ENCODE measurements around the gene CBFA2T3.

Gene CBFA2T3

GRCh38 chr16:88953003-88953690 is 23.9 kb downstream of the CBFA2T3 start:
- H3K9ac ChIP-seq (ENCODE audit: low read length): no peak overlapping the region
- WGBS: 89% methylated on average over 28 of the region's 28 CpGs
- H2BK120ac ChIP-seq (ENCODE audit: low read depth, low read length): no peak overlapping the region
- H2BK12ac ChIP-seq (ENCODE audit: low read length in 2 of 2): no peak overlapping the region
- no peak overlapping the region for H3K4me3 ChIP-seq (ENCODE audit: insufficient read depth in 1 of 2, low read depth in 1 of 2, low read length in 2 of 2)
- H3K23ac ChIP-seq (ENCODE audit: low read length in 2 of 2): no peak overlapping the region
- no peak overlapping the region for H4K91ac ChIP-seq (ENCODE audit: low read length)
- no peak overlapping the region for H3K4ac ChIP-seq (ENCODE audit: low read depth in 1 of 2, low read length in 2 of 2)
- H3K27me3 ChIP-seq (ENCODE audit: control insufficient read depth in 1 of 2, insufficient read depth in 1 of 2, low read length in 2 of 2): peaks cover 27 to 57% of the 10 kb centered on the region in 2 experiments
- no peak overlapping the region for H3K18ac ChIP-seq (ENCODE audit: low read depth in 1 of 2, low read length in 2 of 2)
- H3K79me1 ChIP-seq (replicated peaks; ENCODE audit: low read length, poor library complexity, severe bottlenecking): no peaks in the 10 kb centered on the region
- H2BK5ac ChIP-seq (ENCODE audit: low read depth, low read length, poor library complexity, severe bottlenecking): no peak overlapping the region
- H2AK5ac ChIP-seq (ENCODE audit: low read length, severe bottlenecking): no peak overlapping the region
- no peak overlapping the region for H3K4me2 ChIP-seq (ENCODE audit: low read length, poor library complexity, severe bottlenecking)
- H2AFZ ChIP-seq (ENCODE audit: low read depth, low read length): no peak overlapping the region
- H3K36me3 ChIP-seq (ENCODE audit: control insufficient read depth in 1 of 2, insufficient read depth in 2 of 2, low read depth in 1 of 2, low read length in 2 of 2): no peaks in the 10 kb centered on the region
- H3K9me3 ChIP-seq (ENCODE audit: control insufficient read depth, low read length): no peaks in the 10 kb centered on the region
- no peak for DNase-seq
- no peak overlapping the region for H2BK15ac ChIP-seq (ENCODE audit: low read depth, poor library complexity, severe bottlenecking)
- no peak overlapping the region for H3K27ac ChIP-seq (ENCODE audit: low read length, poor library complexity, severe bottlenecking)
- no peak overlapping the region for H4K8ac ChIP-seq (ENCODE audit: low read length)
- H3K14ac ChIP-seq (ENCODE audit: low read length in 2 of 2): no peak overlapping the region
- no peaks in the 10 kb centered on the region for H3K4me1 ChIP-seq (ENCODE audit: control insufficient read depth, insufficient read depth, low read depth, low read length)

GRCh38 chr16:88951989-88952388 is 25.0 kb downstream of the CBFA2T3 start:
- H3K79me1 ChIP-seq (replicated peaks; ENCODE audit: low read length, poor library complexity, severe bottlenecking): no peaks in the 10 kb centered on the region
- H2AK5ac ChIP-seq (ENCODE audit: low read length, severe bottlenecking): no peak overlapping the region
- H2BK120ac ChIP-seq (ENCODE audit: low read depth, low read length): no peak overlapping the region
- DNase-seq: no peak
- no peak overlapping the region for H3K23ac ChIP-seq (ENCODE audit: low read length in 2 of 2)
- no peak overlapping the region for H3K4ac ChIP-seq (ENCODE audit: low read depth in 1 of 2, low read length in 2 of 2)
- H2BK12ac ChIP-seq (ENCODE audit: low read length in 2 of 2): no peak overlapping the region
- no peak overlapping the region for H3K18ac ChIP-seq (ENCODE audit: low read depth in 1 of 2, low read length in 2 of 2)
- H3K4me3 ChIP-seq (ENCODE audit: insufficient read depth in 1 of 2, low read depth in 1 of 2, low read length in 2 of 2): no peak overlapping the region
- WGBS: 86% methylated on average over 11 of the region's 11 CpGs
- no peaks in the 10 kb centered on the region for H3K4me1 ChIP-seq (ENCODE audit: control insufficient read depth, insufficient read depth, low read depth, low read length)
- peaks cover 22 to 57% of the 10 kb centered on the region in 2 experiments for H3K27me3 ChIP-seq (ENCODE audit: control insufficient read depth in 1 of 2, insufficient read depth in 1 of 2, low read length in 2 of 2)
- no peak overlapping the region for H4K91ac ChIP-seq (ENCODE audit: low read length)
- H3K14ac ChIP-seq (ENCODE audit: low read length in 2 of 2): no peak overlapping the region
- H3K9me3 ChIP-seq (ENCODE audit: control insufficient read depth, low read length): no peaks in the 10 kb centered on the region
- H2BK15ac ChIP-seq (ENCODE audit: low read depth, poor library complexity, severe bottlenecking): no peak overlapping the region
- H3K27ac ChIP-seq (ENCODE audit: low read length, poor library complexity, severe bottlenecking): no peak overlapping the region
- no peak overlapping the region for H2BK5ac ChIP-seq (ENCODE audit: low read depth, low read length, poor library complexity, severe bottlenecking)
- no peak overlapping the region for H3K4me2 ChIP-seq (ENCODE audit: low read length, poor library complexity, severe bottlenecking)
- H3K36me3 ChIP-seq (ENCODE audit: control insufficient read depth in 1 of 2, insufficient read depth in 2 of 2, low read depth in 1 of 2, low read length in 2 of 2): no peaks in the 10 kb centered on the region
- no peak overlapping the region for H3K9ac ChIP-seq (ENCODE audit: low read length)
- H2AFZ ChIP-seq (ENCODE audit: low read depth, low read length): no peak overlapping the region
- no peak overlapping the region for H4K8ac ChIP-seq (ENCODE audit: low read length)

GRCh38 chr16:88951501-88951900 is 25.5 kb downstream of the CBFA2T3 start:
- H2BK15ac ChIP-seq (ENCODE audit: low read depth, poor library complexity, severe bottlenecking): no peak overlapping the region
- no peak overlapping the region for H2AFZ ChIP-seq (ENCODE audit: low read depth, low read length)
- H3K4me3 ChIP-seq (ENCODE audit: insufficient read depth in 1 of 2, low read depth in 1 of 2, low read length in 2 of 2): no peak overlapping the region
- H3K27ac ChIP-seq (ENCODE audit: low read length, poor library complexity, severe bottlenecking): no peak overlapping the region
- H3K27me3 ChIP-seq (ENCODE audit: control insufficient read depth in 1 of 2, insufficient read depth in 1 of 2, low read length in 2 of 2): peaks cover 22 to 57% of the 10 kb centered on the region in 2 experiments
- no peak overlapping the region for H4K8ac ChIP-seq (ENCODE audit: low read length)
- WGBS: 84% methylated on average over 15 of the region's 15 CpGs
- H3K9ac ChIP-seq (ENCODE audit: low read length): no peak overlapping the region
- no peak overlapping the region for H3K4ac ChIP-seq (ENCODE audit: low read depth in 1 of 2, low read length in 2 of 2)
- H3K23ac ChIP-seq (ENCODE audit: low read length in 2 of 2): no peak overlapping the region
- no peak overlapping the region for H4K91ac ChIP-seq (ENCODE audit: low read length)
- no peak overlapping the region for H2BK5ac ChIP-seq (ENCODE audit: low read depth, low read length, poor library complexity, severe bottlenecking)
- H2AK5ac ChIP-seq (ENCODE audit: low read length, severe bottlenecking): no peak overlapping the region
- no peaks in the 10 kb centered on the region for H3K9me3 ChIP-seq (ENCODE audit: control insufficient read depth, low read length)
- H2BK120ac ChIP-seq (ENCODE audit: low read depth, low read length): no peak overlapping the region
- no peak for DNase-seq
- no peaks in the 10 kb centered on the region for H3K36me3 ChIP-seq (ENCODE audit: control insufficient read depth in 1 of 2, insufficient read depth in 2 of 2, low read depth in 1 of 2, low read length in 2 of 2)
- no peaks in the 10 kb centered on the region for H3K79me1 ChIP-seq (replicated peaks; ENCODE audit: low read length, poor library complexity, severe bottlenecking)
- H3K14ac ChIP-seq (ENCODE audit: low read length in 2 of 2): no peak overlapping the region
- no peaks in the 10 kb centered on the region for H3K4me1 ChIP-seq (ENCODE audit: control insufficient read depth, insufficient read depth, low read depth, low read length)
- H3K4me2 ChIP-seq (ENCODE audit: low read length, poor library complexity, severe bottlenecking): no peak overlapping the region
- H3K18ac ChIP-seq (ENCODE audit: low read depth in 1 of 2, low read length in 2 of 2): no peak overlapping the region
- no peak overlapping the region for H2BK12ac ChIP-seq (ENCODE audit: low read length in 2 of 2)

GRCh38 chr16:88948781-88949490 is 28.1 kb downstream of the CBFA2T3 start:
- Histone ChIP-seq H2AFZ (ENCODE audit: low read depth, low read length) (no peak overlapping the region), H3K4me1 (ENCODE audit: control insufficient read depth, insufficient read depth, low read depth, low read length) (no peaks in the 10 kb centered on the region), H3K18ac (ENCODE audit: low read depth in 1 of 2, low read length in 2 of 2) (no peak overlapping the region), H3K14ac (ENCODE audit: low read length in 2 of 2) (no peak overlapping the region), H4K91ac (ENCODE audit: low read length) (no peak overlapping the region), H2AK5ac (ENCODE audit: low read length, severe bottlenecking) (no peak overlapping the region), H2BK120ac (ENCODE audit: low read depth, low read length) (no peak overlapping the region), H3K4me3 (ENCODE audit: insufficient read depth in 1 of 2, low read depth in 1 of 2, low read length in 2 of 2) (no peak overlapping the region), H3K4ac (ENCODE audit: low read depth in 1 of 2, low read length in 2 of 2) (no peak overlapping the region), H3K9me3 (ENCODE audit: control insufficient read depth, low read length) (no peaks in the 10 kb centered on the region), H3K36me3 (ENCODE audit: control insufficient read depth in 1 of 2, insufficient read depth in 2 of 2, low read depth in 1 of 2, low read length in 2 of 2) (no peaks in the 10 kb centered on the region), H3K27ac (ENCODE audit: low read length, poor library complexity, severe bottlenecking) (no peak overlapping the region), H3K27me3 (ENCODE audit: control insufficient read depth in 1 of 2, insufficient read depth in 1 of 2, low read length in 2 of 2) (peaks cover 27 to 76% of the 10 kb centered on the region in 2 experiments), H4K8ac (ENCODE audit: low read length) (no peak overlapping the region), H3K4me2 (ENCODE audit: low read length, poor library complexity, severe bottlenecking) (no peak overlapping the region), H3K9ac (ENCODE audit: low read length) (no peak overlapping the region), H2BK15ac (ENCODE audit: low read depth, poor library complexity, severe bottlenecking) (no peak overlapping the region), H3K79me1 (replicated peaks; ENCODE audit: low read length, poor library complexity, severe bottlenecking) (no peaks in the 10 kb centered on the region), H2BK5ac (ENCODE audit: low read depth, low read length, poor library complexity, severe bottlenecking) (no peak overlapping the region), H2BK12ac (ENCODE audit: low read length in 2 of 2) (no peak overlapping the region), H3K23ac (ENCODE audit: low read length in 2 of 2) (no peak overlapping the region)
- no peak for DNase-seq
- WGBS: 92% methylated on average over 14 of the region's 17 CpGs

Measured in mesenchymal stem cell (in vitro differentiated cells and primary cell).